K562 (cell line): Measurements from ENCODE around the gene TENM3.

Experiments used
- CTBP1 ChIP-seq: fragments of 450-650 bp; IDR thresholded peaks from 2 replicates; pipeline ENCODE4 v1.6.1; 2016; ENCODE audit warnings: borderline replicate concordance
- E2F3 ChIP-seq: fragments of 250-450 bp; sonication (Bioruptor Pico); IDR thresholded peaks from 2 replicates; pipeline ENCODE4 v1.4.0; 2020; ENCODE audit warnings: mild to moderate bottlenecking
- ELK1 ChIP-seq: sonication (generic); formaldehyde crosslinking; IDR thresholded peaks from 2 replicates; pipeline ENCODE4 v1.8.1; 2022; ENCODE audit warnings: missing genetic modification reagents
- MLLT1 ChIP-seq, 2 experiments: fragments of 450-650 bp; IDR thresholded peaks; 2 replicates each; pipeline ENCODE4 v1.6.1; 2016
- NFRKB ChIP-seq: fragments of 450-650 bp; IDR thresholded peaks from 2 replicates; pipeline ENCODE4 v1.6.1; 2016; ENCODE audit warnings: low read depth
- POLR2A ChIP-seq: fragments of 450-650 bp; conservative IDR thresholded peaks from 2 replicates; pipeline ENCODE4 v1.6.1; 2016
- SMC3 ChIP-seq: conservative IDR thresholded peaks from 2 replicates; pipeline ENCODE4 v1.6.1; 2011; ENCODE audit warnings: low read depth, low read length, improper control_type of control experiment; ENCODE audit not compliant: insufficient read depth
- SREBF1 ChIP-seq: fragments of 150-350 bp; IDR thresholded peaks from 2 replicates; pipeline ENCODE4 v1.6.1; 2014; ENCODE audit warnings: antibody characterized with exemption, low read depth, low read length, borderline replicate concordance
- USF1 ChIP-seq: sonication (generic); formaldehyde crosslinking; IDR thresholded peaks from 2 replicates; pipeline ENCODE4 v1.9.0; 2022; ENCODE audit warnings: mild to moderate bottlenecking, missing genetic modification reagents
- ZNF224 ChIP-seq: sonication (generic); formaldehyde crosslinking; IDR thresholded peaks from 2 replicates; pipeline ENCODE4 v1.8.0; 2022; ENCODE audit warnings: mild to moderate bottlenecking, missing genetic modification reagents
- TF ChIP-seq, protein P1 (sequence below), 3 experiments: IDR thresholded peaks in 2 of 3; conservative IDR thresholded peaks in 1 of 3; 2 replicates each; pipeline ENCODE4 v1.5.1; 2011 to 2012; ENCODE audit warnings: low read length in 3 of 3, mild to moderate bottlenecking in 3 of 3, control low read depth in 2 of 3, improper control_type of control experiment in 1 of 3, inconsistent platforms in 1 of 3, low read depth in 1 of 3, mixed read lengths in 1 of 3, moderate library complexity in 1 of 3; ENCODE audit not compliant: insufficient read depth in 2 of 3
- TF ChIP-seq, protein P2 (sequence below): sonication (generic); formaldehyde crosslinking; IDR thresholded peaks from 2 replicates; pipeline ENCODE4 v1.8.1; 2023; ENCODE audit warnings: mild to moderate bottlenecking, missing genetic modification reagents, moderate library complexity
- TF ChIP-seq, protein P3 (sequence below): fragments of 450-650 bp; IDR thresholded peaks from 2 replicates; pipeline ENCODE4 v1.6.1; 2016; ENCODE audit warnings: borderline replicate concordance
- TF ChIP-seq, protein P4 (sequence below): fragments of 250-450 bp; sonication (Bioruptor Pico); IDR thresholded peaks from 2 replicates; pipeline ENCODE4 v1.8.0; 2021; ENCODE audit warnings: moderate library complexity, mild to moderate bottlenecking, inconsistent platforms

GRCh38 chr4:182600856-182601255 is 357.7 kb downstream of the TENM3 start:
- TF ChIP-seq ZNF224 (no peak), POLR2A (no peak), USF1 (CRISPR knock-in tag) (no peak), CTBP1 (no peak), ELK1 (CRISPR knock-in tag) (no peak), E2F3 (CRISPR knock-in tag) (no peak), NFRKB (no peak), SMC3 (no peak), MLLT1 (IDR thresholded peaks at IDR 0.05) (no peak), SREBF1 (no peak)
- TF ChIP-seq, protein P1, sequence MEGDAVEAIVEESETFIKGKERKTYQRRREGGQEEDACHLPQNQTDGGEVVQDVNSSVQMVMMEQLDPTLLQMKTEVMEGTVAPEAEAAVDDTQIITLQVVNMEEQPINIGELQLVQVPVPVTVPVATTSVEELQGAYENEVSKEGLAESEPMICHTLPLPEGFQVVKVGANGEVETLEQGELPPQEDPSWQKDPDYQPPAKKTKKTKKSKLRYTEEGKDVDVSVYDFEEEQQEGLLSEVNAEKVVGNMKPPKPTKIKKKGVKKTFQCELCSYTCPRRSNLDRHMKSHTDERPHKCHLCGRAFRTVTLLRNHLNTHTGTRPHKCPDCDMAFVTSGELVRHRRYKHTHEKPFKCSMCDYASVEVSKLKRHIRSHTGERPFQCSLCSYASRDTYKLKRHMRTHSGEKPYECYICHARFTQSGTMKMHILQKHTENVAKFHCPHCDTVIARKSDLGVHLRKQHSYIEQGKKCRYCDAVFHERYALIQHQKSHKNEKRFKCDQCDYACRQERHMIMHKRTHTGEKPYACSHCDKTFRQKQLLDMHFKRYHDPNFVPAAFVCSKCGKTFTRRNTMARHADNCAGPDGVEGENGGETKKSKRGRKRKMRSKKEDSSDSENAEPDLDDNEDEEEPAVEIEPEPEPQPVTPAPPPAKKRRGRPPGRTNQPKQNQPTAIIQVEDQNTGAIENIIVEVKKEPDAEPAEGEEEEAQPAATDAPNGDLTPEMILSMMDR (IDR thresholded peaks at IDR 0.05 in 2 of 3, conservative IDR thresholded peaks at IDR 0.05 in 1 of 3; ENCODE audit: insufficient read depth in 2 of 3, low read depth in 1 of 3, low read length in 3 of 3) = no peak
- TF ChIP-seq, protein P2, sequence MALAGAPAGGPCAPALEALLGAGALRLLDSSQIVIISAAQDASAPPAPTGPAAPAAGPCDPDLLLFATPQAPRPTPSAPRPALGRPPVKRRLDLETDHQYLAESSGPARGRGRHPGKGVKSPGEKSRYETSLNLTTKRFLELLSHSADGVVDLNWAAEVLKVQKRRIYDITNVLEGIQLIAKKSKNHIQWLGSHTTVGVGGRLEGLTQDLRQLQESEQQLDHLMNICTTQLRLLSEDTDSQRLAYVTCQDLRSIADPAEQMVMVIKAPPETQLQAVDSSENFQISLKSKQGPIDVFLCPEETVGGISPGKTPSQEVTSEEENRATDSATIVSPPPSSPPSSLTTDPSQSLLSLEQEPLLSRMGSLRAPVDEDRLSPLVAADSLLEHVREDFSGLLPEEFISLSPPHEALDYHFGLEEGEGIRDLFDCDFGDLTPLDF (CRISPR knock-in tag) = no peak
- TF ChIP-seq, protein P3, sequence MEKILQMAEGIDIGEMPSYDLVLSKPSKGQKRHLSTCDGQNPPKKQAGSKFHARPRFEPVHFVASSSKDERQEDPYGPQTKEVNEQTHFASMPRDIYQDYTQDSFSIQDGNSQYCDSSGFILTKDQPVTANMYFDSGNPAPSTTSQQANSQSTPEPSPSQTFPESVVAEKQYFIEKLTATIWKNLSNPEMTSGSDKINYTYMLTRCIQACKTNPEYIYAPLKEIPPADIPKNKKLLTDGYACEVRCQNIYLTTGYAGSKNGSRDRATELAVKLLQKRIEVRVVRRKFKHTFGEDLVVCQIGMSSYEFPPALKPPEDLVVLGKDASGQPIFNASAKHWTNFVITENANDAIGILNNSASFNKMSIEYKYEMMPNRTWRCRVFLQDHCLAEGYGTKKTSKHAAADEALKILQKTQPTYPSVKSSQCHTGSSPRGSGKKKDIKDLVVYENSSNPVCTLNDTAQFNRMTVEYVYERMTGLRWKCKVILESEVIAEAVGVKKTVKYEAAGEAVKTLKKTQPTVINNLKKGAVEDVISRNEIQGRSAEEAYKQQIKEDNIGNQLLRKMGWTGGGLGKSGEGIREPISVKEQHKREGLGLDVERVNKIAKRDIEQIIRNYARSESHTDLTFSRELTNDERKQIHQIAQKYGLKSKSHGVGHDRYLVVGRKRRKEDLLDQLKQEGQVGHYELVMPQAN = no peak
- TF ChIP-seq, protein P4, sequence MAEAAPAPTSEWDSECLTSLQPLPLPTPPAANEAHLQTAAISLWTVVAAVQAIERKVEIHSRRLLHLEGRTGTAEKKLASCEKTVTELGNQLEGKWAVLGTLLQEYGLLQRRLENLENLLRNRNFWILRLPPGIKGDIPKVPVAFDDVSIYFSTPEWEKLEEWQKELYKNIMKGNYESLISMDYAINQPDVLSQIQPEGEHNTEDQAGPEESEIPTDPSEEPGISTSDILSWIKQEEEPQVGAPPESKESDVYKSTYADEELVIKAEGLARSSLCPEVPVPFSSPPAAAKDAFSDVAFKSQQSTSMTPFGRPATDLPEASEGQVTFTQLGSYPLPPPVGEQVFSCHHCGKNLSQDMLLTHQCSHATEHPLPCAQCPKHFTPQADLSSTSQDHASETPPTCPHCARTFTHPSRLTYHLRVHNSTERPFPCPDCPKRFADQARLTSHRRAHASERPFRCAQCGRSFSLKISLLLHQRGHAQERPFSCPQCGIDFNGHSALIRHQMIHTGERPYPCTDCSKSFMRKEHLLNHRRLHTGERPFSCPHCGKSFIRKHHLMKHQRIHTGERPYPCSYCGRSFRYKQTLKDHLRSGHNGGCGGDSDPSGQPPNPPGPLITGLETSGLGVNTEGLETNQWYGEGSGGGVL (CRISPR knock-in tag) = no peak
